ENCODE results near the gene TTLL8. TPM values are rescaled to one million over a fixed set of nuclear protein-coding genes. Genes with fewer than 3 reads are reported as not detected.

TTLL8 gene
- polyA plus RNA-seq, 1 of the 3 experiments (the other 2 are of a cell fraction) = not detected

DNA sequence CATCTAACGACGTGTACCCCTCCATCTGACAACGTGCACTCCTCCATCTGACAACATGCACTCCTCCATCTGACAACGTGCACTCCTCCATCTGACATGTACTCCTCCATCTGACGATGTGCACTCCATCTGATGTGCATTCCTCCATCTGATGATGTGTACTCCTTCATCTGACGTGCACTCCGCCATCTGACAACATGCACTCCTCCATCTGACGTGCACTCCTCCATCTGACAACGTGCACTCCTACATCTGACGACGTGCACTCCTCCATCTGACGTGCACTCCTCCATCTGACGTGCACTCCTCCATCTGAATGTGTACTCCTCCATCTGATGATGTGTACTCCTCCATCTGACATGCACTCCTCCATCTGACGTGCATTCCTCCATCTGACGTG is 37.5 kb downstream of the TTLL8 start (continued):
- TF ChIP-seq, protein P1, sequence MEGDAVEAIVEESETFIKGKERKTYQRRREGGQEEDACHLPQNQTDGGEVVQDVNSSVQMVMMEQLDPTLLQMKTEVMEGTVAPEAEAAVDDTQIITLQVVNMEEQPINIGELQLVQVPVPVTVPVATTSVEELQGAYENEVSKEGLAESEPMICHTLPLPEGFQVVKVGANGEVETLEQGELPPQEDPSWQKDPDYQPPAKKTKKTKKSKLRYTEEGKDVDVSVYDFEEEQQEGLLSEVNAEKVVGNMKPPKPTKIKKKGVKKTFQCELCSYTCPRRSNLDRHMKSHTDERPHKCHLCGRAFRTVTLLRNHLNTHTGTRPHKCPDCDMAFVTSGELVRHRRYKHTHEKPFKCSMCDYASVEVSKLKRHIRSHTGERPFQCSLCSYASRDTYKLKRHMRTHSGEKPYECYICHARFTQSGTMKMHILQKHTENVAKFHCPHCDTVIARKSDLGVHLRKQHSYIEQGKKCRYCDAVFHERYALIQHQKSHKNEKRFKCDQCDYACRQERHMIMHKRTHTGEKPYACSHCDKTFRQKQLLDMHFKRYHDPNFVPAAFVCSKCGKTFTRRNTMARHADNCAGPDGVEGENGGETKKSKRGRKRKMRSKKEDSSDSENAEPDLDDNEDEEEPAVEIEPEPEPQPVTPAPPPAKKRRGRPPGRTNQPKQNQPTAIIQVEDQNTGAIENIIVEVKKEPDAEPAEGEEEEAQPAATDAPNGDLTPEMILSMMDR (IDR thresholded peaks at IDR 0.05) = no peak
- no peak for TF ChIP-seq TEAD4 (IDR thresholded peaks at IDR 0.05; ENCODE audit: borderline replicate concordance, insufficient read depth)
- no peak for TF ChIP-seq FOXM1 (IDR thresholded peaks at IDR 0.05; ENCODE audit: low read depth)
- TF ChIP-seq, protein P2, sequence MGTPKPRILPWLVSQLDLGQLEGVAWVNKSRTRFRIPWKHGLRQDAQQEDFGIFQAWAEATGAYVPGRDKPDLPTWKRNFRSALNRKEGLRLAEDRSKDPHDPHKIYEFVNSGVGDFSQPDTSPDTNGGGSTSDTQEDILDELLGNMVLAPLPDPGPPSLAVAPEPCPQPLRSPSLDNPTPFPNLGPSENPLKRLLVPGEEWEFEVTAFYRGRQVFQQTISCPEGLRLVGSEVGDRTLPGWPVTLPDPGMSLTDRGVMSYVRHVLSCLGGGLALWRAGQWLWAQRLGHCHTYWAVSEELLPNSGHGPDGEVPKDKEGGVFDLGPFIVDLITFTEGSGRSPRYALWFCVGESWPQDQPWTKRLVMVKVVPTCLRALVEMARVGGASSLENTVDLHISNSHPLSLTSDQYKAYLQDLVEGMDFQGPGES (IDR thresholded peaks at IDR 0.05; ENCODE audit: low read depth, low read length) = no peak
- TF ChIP-seq, protein P3, sequence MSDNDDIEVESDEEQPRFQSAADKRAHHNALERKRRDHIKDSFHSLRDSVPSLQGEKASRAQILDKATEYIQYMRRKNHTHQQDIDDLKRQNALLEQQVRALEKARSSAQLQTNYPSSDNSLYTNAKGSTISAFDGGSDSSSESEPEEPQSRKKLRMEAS (IDR thresholded peaks at IDR 0.05; ENCODE audit: low read depth) = no peak
- TF ChIP-seq TCF12 (IDR thresholded peaks at IDR 0.05) = no peak
- TF ChIP-seq RXRA (IDR thresholded peaks at IDR 0.05; ENCODE audit: borderline replicate concordance, low read depth) = no peak
- TF ChIP-seq, protein P4, sequence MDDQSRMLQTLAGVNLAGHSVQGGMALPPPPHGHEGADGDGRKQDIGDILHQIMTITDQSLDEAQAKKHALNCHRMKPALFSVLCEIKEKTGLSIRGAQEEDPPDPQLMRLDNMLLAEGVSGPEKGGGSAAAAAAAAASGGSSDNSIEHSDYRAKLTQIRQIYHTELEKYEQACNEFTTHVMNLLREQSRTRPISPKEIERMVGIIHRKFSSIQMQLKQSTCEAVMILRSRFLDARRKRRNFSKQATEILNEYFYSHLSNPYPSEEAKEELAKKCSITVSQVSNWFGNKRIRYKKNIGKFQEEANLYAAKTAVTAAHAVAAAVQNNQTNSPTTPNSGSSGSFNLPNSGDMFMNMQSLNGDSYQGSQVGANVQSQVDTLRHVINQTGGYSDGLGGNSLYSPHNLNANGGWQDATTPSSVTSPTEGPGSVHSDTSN (IDR thresholded peaks at IDR 0.05) = no peak
- no peak for TF ChIP-seq SIN3A (IDR thresholded peaks at IDR 0.05; ENCODE audit: borderline replicate concordance, low read depth, low read length)
- TF ChIP-seq EP300 (IDR thresholded peaks at IDR 0.05; ENCODE audit: borderline replicate concordance in 1 of 2, low read depth in 1 of 2, low read length in 1 of 2) = no peak
- no peak for TF ChIP-seq FOSL2 (IDR thresholded peaks at IDR 0.05; ENCODE audit: borderline replicate concordance, low read depth)
- no peak for TF ChIP-seq SMC3 (IDR thresholded peaks at IDR 0.05; ENCODE audit: low read depth, low read length)
- TF ChIP-seq, protein P5, sequence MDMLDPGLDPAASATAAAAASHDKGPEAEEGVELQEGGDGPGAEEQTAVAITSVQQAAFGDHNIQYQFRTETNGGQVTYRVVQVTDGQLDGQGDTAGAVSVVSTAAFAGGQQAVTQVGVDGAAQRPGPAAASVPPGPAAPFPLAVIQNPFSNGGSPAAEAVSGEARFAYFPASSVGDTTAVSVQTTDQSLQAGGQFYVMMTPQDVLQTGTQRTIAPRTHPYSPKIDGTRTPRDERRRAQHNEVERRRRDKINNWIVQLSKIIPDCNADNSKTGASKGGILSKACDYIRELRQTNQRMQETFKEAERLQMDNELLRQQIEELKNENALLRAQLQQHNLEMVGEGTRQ (IDR thresholded peaks at IDR 0.05; ENCODE audit: borderline replicate concordance, low read depth, low read length) = no peak

DNA sequence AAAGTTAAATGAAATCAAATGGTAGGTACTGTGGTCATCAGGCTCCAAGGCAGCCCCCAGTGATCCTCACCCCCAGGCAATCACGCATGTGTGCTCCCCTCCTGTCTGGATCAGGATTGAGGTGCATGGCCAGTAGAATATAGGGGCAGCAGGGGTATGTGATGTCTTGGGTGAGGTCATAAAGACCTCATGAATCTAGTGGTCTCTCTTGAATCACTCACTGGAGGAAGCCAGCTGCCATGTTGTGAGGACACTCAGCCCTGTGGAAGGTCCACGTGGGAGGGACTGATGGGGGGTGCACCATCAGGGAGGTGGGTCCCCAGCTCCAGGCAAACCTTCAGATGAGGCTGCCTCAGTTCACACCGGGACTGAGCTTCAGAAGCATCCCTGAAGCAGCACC is 38.8 kb downstream of the TTLL8 start:
- Histone ChIP-seq H3K4me3 (ENCODE audit: low read depth in 2 of 2, low read length in 1 of 2) (no peak overlapping the region), H3F3A (replicated peaks; ENCODE audit: insufficient read depth) (no peaks in the 10 kb centered on the region), H2AFZ (ENCODE audit: low read depth) (no peak overlapping the region), H3K4me2 (no peak overlapping the region), H3K27me3 (ENCODE audit: insufficient read depth) (peaks cover 40% of the 10 kb centered on the region), H3K9ac (no peak overlapping the region), H3K9me3 (no peaks in the 10 kb centered on the region), H3K9me2 (no peaks in the 10 kb centered on the region), H3K4me1 (ENCODE audit: control insufficient read depth in 1 of 2, insufficient read depth in 2 of 2, low read depth in 1 of 2, low read length in 1 of 2) (no peaks in the 10 kb centered on the region), H4K20me1 (ENCODE audit: insufficient read depth) (no peaks in the 10 kb centered on the region), H3K27ac (ENCODE audit: low read depth in 2 of 2, low read length in 1 of 2) (no peak overlapping the region), H3K79me2 (ENCODE audit: insufficient read depth) (no peaks in the 10 kb centered on the region), H3K36me3 (replicated peaks in 1 of 2; ENCODE audit: control insufficient read depth in 1 of 2, insufficient read depth in 2 of 2, low read length in 1 of 2) (no peaks in the 10 kb centered on the region)
- ChIA-PET CTCF (interaction anchor here (2.7 kb wide), 1 partner anchor 11 kb away, joined by 11 read pairs; no protein-coding TSS in a partner anchor), POLR2A (no interaction called here)
- TF ChIP-seq RCOR1 (IDR thresholded peaks at IDR 0.05; ENCODE audit: low read length) = no peak
- no peak for TF ChIP-seq NFIC (IDR thresholded peaks at IDR 0.05; ENCODE audit: borderline replicate concordance)
- TF ChIP-seq ELF1 (IDR thresholded peaks at IDR 0.05) = no peak
- no peak for TF ChIP-seq TCF12 (IDR thresholded peaks at IDR 0.05)
- no peak for TF ChIP-seq SMC3 (IDR thresholded peaks at IDR 0.05; ENCODE audit: low read depth, low read length)
- no peak for TF ChIP-seq EP300 (IDR thresholded peaks at IDR 0.05; ENCODE audit: borderline replicate concordance in 1 of 2, low read depth in 1 of 2, low read length in 1 of 2)
- TF ChIP-seq MEF2A (IDR thresholded peaks at IDR 0.05; ENCODE audit: borderline replicate concordance, low read depth) = no peak
- TF ChIP-seq GABPA (IDR thresholded peaks at IDR 0.05; ENCODE audit: low read depth) = no peak
- TF ChIP-seq, protein P6, sequence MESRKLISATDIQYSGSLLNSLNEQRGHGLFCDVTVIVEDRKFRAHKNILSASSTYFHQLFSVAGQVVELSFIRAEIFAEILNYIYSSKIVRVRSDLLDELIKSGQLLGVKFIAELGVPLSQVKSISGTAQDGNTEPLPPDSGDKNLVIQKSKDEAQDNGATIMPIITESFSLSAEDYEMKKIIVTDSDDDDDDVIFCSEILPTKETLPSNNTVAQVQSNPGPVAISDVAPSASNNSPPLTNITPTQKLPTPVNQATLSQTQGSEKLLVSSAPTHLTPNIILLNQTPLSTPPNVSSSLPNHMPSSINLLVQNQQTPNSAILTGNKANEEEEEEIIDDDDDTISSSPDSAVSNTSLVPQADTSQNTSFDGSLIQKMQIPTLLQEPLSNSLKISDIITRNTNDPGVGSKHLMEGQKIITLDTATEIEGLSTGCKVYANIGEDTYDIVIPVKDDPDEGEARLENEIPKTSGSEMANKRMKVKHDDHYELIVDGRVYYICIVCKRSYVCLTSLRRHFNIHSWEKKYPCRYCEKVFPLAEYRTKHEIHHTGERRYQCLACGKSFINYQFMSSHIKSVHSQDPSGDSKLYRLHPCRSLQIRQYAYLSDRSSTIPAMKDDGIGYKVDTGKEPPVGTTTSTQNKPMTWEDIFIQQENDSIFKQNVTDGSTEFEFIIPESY (IDR thresholded peaks at IDR 0.05; ENCODE audit: borderline replicate concordance, low read depth) = no peak
- no peak for TF ChIP-seq SIN3A (IDR thresholded peaks at IDR 0.05; ENCODE audit: borderline replicate concordance, low read depth, low read length)
- no peak for TF ChIP-seq RXRA (IDR thresholded peaks at IDR 0.05; ENCODE audit: borderline replicate concordance, low read depth)
- TF ChIP-seq FOXJ3 (CRISPR knock-in tag; IDR thresholded peaks at IDR 0.05) = no peak
- no peak for TF ChIP-seq JUND (IDR thresholded peaks at IDR 0.05)
- TF ChIP-seq RAD21 (IDR thresholded peaks at IDR 0.05; ENCODE audit: low read length) = no peak
- TF ChIP-seq, protein P1 (IDR thresholded peaks at IDR 0.05) = no peak
- TF ChIP-seq FOXM1 (IDR thresholded peaks at IDR 0.05; ENCODE audit: low read depth) = no peak
- WGBS (ENCODE audit: low lambda C conversion rate) = 5% methylated on average over 2 of the region's 3 CpGs
- no peak for DNase-seq
